ENCODE measurements around the gene TRAF2. TPM values are rescaled to one million over a fixed set of nuclear protein-coding genes. Genes with fewer than 3 reads are reported as not detected.

TRAF2 gene
- total and polyA plus RNA-seq, 4 donors: 4.8 to 22.1 (median 11.6) TPM

DNA sequence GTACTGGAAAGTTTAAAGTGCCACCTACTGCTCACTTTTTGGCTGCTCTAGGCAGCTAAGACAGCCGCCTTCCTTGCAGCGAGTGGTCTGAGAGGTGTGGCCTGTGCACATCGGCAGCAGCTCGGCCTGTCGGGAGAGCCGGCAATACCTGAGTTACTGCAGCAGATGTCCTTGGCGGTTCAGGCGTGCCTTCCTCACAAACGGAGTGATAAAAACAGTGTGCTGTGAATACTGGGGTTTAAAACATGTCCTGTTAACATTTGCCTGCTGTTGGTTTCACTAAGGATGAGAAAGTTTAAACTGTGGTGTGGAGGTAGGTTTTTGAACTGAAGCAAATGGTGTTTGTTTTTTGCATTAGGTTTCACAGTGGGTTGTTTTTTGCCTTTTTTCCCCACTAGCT lies 12.9 kb downstream of the TRAF2 start:
- H3K9me3 ChIP-seq (ENCODE audit: control insufficient read depth, low read length): no peaks in the 10 kb centered on the region
- DNase-seq: no peak
- intact Hi-C loops (cut with DNase I): no loop called here
- H3K4me1 ChIP-seq (ENCODE audit: control insufficient read depth in 1 of 2, insufficient read depth in 2 of 2, low read length in 2 of 2): no peaks in the 10 kb centered on the region
- 21 to 43% methylated on average over 9 of the region's 9 CpGs for WGBS, 2 donors
- ATAC-seq (ENCODE audit: low FRiP score): no peak
- H3K36me3 ChIP-seq (ENCODE audit: control insufficient read depth in 1 of 2, insufficient read depth in 2 of 2, low read length in 1 of 2): peaks cover 0 to 2% of the 10 kb centered on the region in 2 donors
- no peaks in the 10 kb centered on the region for H3K27me3 ChIP-seq (ENCODE audit: control insufficient read depth in 1 of 2, insufficient read depth in 2 of 2, low read length in 1 of 2)
- H3K4me3 ChIP-seq (ENCODE audit: low read length in 2 of 2): no peak overlapping the region
- no peak overlapping the region for H3K27ac ChIP-seq (ENCODE audit: low read depth in 1 of 2, low read length in 2 of 2)

DNA sequence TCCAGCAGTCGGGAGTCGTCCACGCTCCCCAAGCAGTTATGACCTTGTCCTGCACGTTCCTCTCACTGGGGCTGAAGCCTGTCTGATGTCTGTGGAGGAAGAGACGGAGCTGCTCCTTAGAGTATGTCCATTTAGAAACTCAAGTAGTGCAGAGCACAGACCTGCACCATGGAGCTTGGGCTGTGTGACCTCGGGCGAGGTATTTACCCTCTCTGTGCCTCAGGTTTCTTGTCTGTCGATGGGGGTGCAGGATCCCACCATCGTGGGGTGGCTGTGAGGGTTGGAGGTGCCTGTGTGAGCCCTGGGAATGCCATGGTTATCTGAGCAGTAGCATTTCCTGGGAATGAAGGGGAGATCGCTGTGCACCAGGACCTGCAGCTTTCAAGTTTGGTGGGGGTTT lies 14.2 kb downstream of the TRAF2 start:
- DNase-seq (no peak), ATAC-seq (ENCODE audit: low FRiP score) (no peak)
- Histone ChIP-seq H3K27me3 (ENCODE audit: control insufficient read depth in 1 of 2, insufficient read depth in 2 of 2, low read length in 1 of 2) (no peaks in the 10 kb centered on the region), H3K4me3 (ENCODE audit: low read length in 2 of 2) (no peak overlapping the region), H3K27ac (ENCODE audit: low read depth in 1 of 2, low read length in 2 of 2) (no peak overlapping the region), H3K9me3 (ENCODE audit: control insufficient read depth, low read length) (no peaks in the 10 kb centered on the region), H3K36me3 (ENCODE audit: control insufficient read depth in 1 of 2, insufficient read depth in 2 of 2, low read length in 1 of 2) (peaks cover 0 to 2% of the 10 kb centered on the region in 2 donors), H3K4me1 (ENCODE audit: control insufficient read depth in 1 of 2, insufficient read depth in 2 of 2, low read length in 2 of 2) (no peaks in the 10 kb centered on the region)
- 93 to 94% methylated on average over 10 of the region's 10 CpGs for WGBS, 2 donors
- intact Hi-C loops (cut with DNase I): no loop called here

DNA sequence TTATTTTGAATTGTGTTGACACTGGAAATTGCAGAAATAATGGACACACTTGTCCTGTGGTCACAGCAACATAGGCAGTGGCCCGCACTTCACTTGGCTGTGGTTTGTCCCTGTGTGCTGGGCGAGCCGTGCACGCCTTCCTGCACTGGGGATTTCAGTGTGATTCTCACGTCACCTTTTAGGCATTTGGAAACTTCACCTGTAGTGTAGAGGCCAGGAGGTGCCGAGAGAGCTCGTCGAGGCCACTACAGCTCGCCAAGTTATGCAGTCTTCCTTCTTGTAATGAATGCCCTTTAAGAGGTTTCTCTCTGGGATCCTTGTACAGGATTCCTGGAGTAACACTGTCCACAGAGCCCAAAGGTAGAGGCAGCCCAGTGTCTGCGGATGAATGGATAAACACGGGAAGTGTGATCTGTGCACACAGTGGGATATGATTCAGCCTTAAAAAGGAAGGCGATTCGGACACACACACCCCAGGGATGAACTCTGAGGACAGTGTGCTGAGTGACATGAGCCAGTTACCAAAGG lies 14.7 kb downstream of the TRAF2 start:
- H3K36me3 ChIP-seq (ENCODE audit: control insufficient read depth in 1 of 2, insufficient read depth in 2 of 2, low read length in 1 of 2): peaks cover 0 to 2% of the 10 kb centered on the region in 2 donors
- H3K27me3 ChIP-seq (ENCODE audit: control insufficient read depth in 1 of 2, insufficient read depth in 2 of 2, low read length in 1 of 2): no peaks in the 10 kb centered on the region
- ATAC-seq (ENCODE audit: low FRiP score): no peak
- no peak for DNase-seq
- intact Hi-C loops (cut with DNase I): no loop called here
- WGBS, 2 donors: 89 to 90% methylated on average over 13 of the region's 13 CpGs
- no peaks in the 10 kb centered on the region for H3K4me1 ChIP-seq (ENCODE audit: control insufficient read depth in 1 of 2, insufficient read depth in 2 of 2, low read length in 2 of 2)
- no peaks in the 10 kb centered on the region for H3K9me3 ChIP-seq (ENCODE audit: control insufficient read depth, low read length)
- H3K4me3 ChIP-seq (ENCODE audit: low read length in 2 of 2): no peak overlapping the region
- H3K27ac ChIP-seq (ENCODE audit: low read depth in 1 of 2, low read length in 2 of 2): no peak overlapping the region

DNA sequence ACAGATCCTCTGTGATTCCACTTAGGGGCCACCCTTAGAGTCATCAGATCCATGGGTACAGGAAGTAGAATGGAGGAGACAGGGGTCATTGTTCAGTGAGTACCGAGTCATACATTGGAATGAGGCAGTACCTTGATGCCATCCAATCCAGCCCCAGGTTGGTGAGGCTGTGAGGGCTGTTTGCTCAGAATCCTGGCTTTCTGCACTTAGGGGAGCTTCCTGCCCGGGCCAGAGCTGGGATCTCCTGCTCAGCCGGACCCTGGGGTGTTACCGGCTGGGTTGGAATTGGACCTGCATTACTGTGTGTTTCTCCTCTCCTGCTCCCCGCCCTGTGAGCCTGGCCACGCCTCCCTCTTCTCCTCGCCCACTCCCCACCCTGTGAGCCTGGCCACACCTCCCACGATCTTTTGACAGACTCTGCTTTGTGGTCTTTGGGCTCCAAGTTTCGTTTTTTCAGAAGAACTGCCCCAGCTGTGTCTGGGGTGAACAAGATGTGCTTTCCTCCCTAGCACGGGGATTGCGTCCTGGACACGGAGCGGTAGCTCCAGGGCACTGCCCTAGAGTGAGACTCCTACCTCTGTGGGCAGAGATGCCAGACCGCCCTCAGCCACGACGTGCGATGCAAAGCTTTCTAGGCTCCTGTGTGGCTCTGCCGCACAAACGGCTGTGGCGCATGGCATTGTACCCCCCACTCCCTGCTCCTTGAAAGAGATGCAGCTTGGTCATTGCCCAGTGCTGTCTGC lies 15.4 kb downstream of the TRAF2 start:
- H3K27ac ChIP-seq (ENCODE audit: low read depth in 1 of 2, low read length in 2 of 2): peak overlapping the region in 1 of 2 donors; percentile 14
- H3K4me1 ChIP-seq (ENCODE audit: control insufficient read depth in 1 of 2, insufficient read depth in 2 of 2, low read length in 2 of 2): no peaks in the 10 kb centered on the region
- DNase-seq (no peak), ATAC-seq (ENCODE audit: low FRiP score) (peak; percentile 43)
- intact Hi-C loops (cut with DNase I): no loop called here
- no peak overlapping the region for H3K4me3 ChIP-seq (ENCODE audit: low read length in 2 of 2)
- H3K9me3 ChIP-seq (ENCODE audit: control insufficient read depth, low read length): no peaks in the 10 kb centered on the region
- WGBS, 2 donors: 15 to 23% methylated on average over 20 of the region's 20 CpGs
- H3K36me3 ChIP-seq (ENCODE audit: control insufficient read depth in 1 of 2, insufficient read depth in 2 of 2, low read length in 1 of 2): peaks cover 0 to 2% of the 10 kb centered on the region in 2 donors
- no peaks in the 10 kb centered on the region for H3K27me3 ChIP-seq (ENCODE audit: control insufficient read depth in 1 of 2, insufficient read depth in 2 of 2, low read length in 1 of 2)

DNA sequence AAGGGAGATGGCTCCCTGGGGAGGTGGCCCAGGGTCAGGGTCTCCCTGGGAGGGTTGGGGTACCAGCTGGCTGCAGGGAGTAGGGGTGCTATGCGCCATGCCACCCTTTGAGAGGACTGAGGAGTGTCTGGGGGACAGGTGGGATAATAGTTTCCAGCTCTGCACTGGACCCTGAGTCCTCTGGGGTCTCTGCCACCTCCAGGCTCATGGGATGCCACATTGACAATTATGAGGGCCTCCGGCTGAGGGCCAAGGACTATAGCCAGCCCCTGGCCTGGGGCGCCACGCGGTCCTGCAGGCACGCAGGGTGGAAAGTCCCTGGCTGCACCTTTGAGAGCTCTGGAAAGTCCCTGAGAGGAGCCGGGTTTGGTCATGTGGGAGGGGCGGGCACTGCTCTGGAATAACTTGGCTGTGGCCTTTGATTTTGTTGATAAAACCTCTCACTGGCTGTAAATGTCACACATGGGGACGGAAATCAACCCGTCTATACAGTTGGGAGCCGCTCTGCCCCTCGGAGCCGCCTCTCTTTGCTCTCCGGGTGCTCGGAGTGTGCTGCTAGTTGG lies 16.0 kb downstream of the TRAF2 start:
- H3K9me3 ChIP-seq (ENCODE audit: control insufficient read depth, low read length): no peaks in the 10 kb centered on the region
- peaks cover 0 to 2% of the 10 kb centered on the region in 2 donors for H3K36me3 ChIP-seq (ENCODE audit: control insufficient read depth in 1 of 2, insufficient read depth in 2 of 2, low read length in 1 of 2)
- no peak overlapping the region for H3K4me3 ChIP-seq (ENCODE audit: low read length in 2 of 2)
- no peaks in the 10 kb centered on the region for H3K4me1 ChIP-seq (ENCODE audit: control insufficient read depth in 1 of 2, insufficient read depth in 2 of 2, low read length in 2 of 2)
- peak overlapping the region in 1 of 2 donors; percentile 14 for H3K27ac ChIP-seq (ENCODE audit: low read depth in 1 of 2, low read length in 2 of 2)
- WGBS, 2 donors: 5 to 9% methylated on average over 15 of the region's 15 CpGs
- DNase-seq (peak; percentile 90 to 91), ATAC-seq (ENCODE audit: low FRiP score) (peak; percentile 86)
- no peaks in the 10 kb centered on the region for H3K27me3 ChIP-seq (ENCODE audit: control insufficient read depth in 1 of 2, insufficient read depth in 2 of 2, low read length in 1 of 2)
- intact Hi-C loops (cut with DNase I): no loop called here

DNA sequence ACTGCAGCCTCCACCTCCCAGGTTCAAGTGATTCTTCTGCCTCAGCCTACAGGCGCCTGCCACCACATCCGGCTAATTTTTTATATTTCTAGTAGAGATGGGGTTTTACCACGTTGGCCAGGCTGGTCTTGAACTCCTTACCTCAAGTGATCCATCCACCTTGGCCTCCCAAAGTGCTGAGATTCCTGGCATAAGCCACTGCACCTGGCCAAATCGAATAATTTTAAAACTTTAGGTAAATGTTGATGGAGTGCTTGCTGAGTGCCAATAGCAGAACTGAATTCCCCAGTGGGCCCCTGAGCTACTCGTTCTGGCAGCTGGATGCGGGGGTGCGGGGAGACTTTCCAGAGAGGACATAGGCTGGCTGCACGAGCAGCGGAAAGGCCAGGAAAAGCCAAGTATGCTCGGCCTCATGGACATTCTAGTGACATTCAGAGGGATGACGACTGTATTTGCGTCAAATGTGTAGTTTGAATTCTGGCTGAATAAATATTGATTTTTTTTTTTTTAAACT lies 16.8 kb downstream of the TRAF2 start:
- peak; percentile 58 for ATAC-seq (ENCODE audit: low FRiP score)
- whole genome bisulfite sequencing, 2 donors: 21 to 42% methylated on average over 12 of the region's 12 CpGs

DNA sequence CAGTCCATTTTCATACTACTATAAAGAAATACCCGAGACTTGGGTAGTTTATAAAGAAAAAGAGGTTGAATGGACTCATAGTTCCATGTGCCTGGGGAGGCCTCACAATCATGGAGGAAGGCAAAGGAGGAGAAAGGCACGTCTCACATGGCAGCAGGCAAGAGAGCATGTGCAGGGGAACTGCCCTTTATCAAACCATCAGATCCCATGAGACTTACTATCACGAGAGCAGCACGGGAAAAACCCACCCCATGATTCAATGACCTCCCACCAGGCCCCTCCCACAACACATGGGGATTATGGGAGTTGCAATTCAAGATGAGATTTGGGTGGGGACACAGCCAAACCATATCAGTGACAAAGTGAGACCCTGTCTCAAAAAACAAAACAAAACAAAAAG lies 19.9 kb downstream of the TRAF2 start:
- intact Hi-C loops (cut with DNase I): no loop called here
- no peaks in the 10 kb centered on the region for H3K36me3 ChIP-seq (ENCODE audit: control insufficient read depth in 1 of 2, insufficient read depth in 2 of 2, low read length in 1 of 2)
- WGBS, 2 donors: 43 to 56% methylated on average over 4 of the region's 4 CpGs

More for the DNA sequence above, 16.8 kb downstream of the TRAF2 start:
- DNase-seq: peak in 1 of 2 donors; percentile 72
- intact Hi-C loops (cut with DNase I): no loop called here
- Histone ChIP-seq H3K4me3 (ENCODE audit: low read length in 2 of 2) (no peak overlapping the region), H3K4me1 (ENCODE audit: control insufficient read depth in 1 of 2, insufficient read depth in 2 of 2, low read length in 2 of 2) (no peaks in the 10 kb centered on the region), H3K9me3 (ENCODE audit: control insufficient read depth, low read length) (no peaks in the 10 kb centered on the region), H3K36me3 (ENCODE audit: control insufficient read depth in 1 of 2, insufficient read depth in 2 of 2, low read length in 1 of 2) (peaks cover 0 to 2% of the 10 kb centered on the region in 2 donors), H3K27me3 (ENCODE audit: control insufficient read depth in 1 of 2, insufficient read depth in 2 of 2, low read length in 1 of 2) (no peaks in the 10 kb centered on the region), H3K27ac (ENCODE audit: low read depth in 1 of 2, low read length in 2 of 2) (no peak overlapping the region)

DNA sequence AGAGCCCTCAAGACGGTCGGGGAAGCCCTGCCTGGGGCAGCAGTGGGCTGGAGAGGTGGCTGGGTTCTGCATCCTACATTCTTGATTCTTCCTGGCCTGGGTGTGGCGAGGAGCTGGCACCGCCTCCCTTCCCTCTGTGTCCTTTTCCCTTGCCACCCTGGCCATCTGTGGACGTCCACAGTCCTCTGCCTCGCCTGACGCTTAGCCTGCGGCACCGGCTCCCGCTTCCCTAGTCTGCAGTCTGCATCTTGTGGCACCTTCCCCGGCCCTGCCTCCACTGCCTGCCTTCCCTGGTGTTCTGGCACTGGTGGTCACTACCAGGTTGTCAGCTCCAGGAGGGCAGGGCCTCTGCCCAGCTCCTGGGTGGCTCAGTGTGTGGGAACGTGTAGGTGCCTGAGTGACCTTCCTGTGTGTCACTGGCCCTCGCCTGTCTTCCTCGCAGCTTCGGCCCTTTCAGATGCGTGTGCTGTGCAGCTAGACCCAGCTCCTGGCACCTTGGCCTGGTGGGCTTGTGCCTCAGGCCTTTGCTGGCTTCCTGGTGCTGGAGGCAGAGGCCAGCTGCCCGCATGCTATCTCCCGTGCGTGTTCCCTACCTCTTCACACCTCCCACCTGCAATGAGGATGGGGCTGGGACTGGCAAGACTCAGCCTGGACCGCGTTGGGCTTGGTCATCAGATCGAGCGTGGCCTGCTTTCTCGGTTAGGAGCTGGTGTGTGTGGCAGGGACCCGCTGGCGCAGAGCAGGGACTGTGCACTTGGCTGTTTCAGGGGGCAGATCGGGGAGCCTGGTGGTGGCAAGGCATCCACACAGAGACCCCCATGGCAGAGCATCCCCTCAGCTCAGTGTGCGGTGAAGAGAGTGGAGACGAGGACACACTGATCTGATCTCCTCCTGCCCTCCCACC lies 20.9 kb downstream of the TRAF2 start:
- Histone ChIP-seq H3K9me3 (ENCODE audit: control insufficient read depth, low read length) (no peaks in the 10 kb centered on the region), H3K4me1 (ENCODE audit: control insufficient read depth in 1 of 2, insufficient read depth in 2 of 2, low read length in 2 of 2) (no peaks in the 10 kb centered on the region), H3K4me3 (ENCODE audit: low read length in 2 of 2) (no peak overlapping the region), H3K36me3 (ENCODE audit: control insufficient read depth in 1 of 2, insufficient read depth in 2 of 2, low read length in 1 of 2) (no peaks in the 10 kb centered on the region), H3K27ac (ENCODE audit: low read depth in 1 of 2, low read length in 2 of 2) (no peak overlapping the region), H3K27me3 (ENCODE audit: control insufficient read depth in 1 of 2, insufficient read depth in 2 of 2, low read length in 1 of 2) (no peaks in the 10 kb centered on the region)
- no peak for ATAC-seq (ENCODE audit: low FRiP score)
- intact Hi-C loops (cut with DNase I): no loop called here
- DNase-seq: no peak
- WGBS, 2 donors: 94 to 95% methylated on average over 29 of the region's 29 CpGs

More for the DNA sequence above, 19.9 kb downstream of the TRAF2 start:
- Histone ChIP-seq H3K9me3 (ENCODE audit: control insufficient read depth, low read length) (no peaks in the 10 kb centered on the region), H3K27ac (ENCODE audit: low read depth in 1 of 2, low read length in 2 of 2) (no peak overlapping the region), H3K27me3 (ENCODE audit: control insufficient read depth in 1 of 2, insufficient read depth in 2 of 2, low read length in 1 of 2) (no peaks in the 10 kb centered on the region), H3K4me3 (ENCODE audit: low read length in 2 of 2) (no peak overlapping the region), H3K4me1 (ENCODE audit: control insufficient read depth in 1 of 2, insufficient read depth in 2 of 2, low read length in 2 of 2) (no peaks in the 10 kb centered on the region)
- ATAC-seq (ENCODE audit: low FRiP score) (no peak), DNase-seq (no peak)

All from aorta (tissue), 5 donors.